NCI-H146 (cell line): ENCODE measurements around the gene PCNT.
"Not testable (repeated sequence)": the region's sequence is repeated elsewhere in the genome, so short reads cannot be mapped to it uniquely, and the experiment has no call there.

ENCODE experiments used
- DNase-seq: peaks from one replicate; lab custom pipeline; 2025; lab: John Stamatoyannopoulos, UW

Gene PCNT

GRCh38 chr21:46403234-46403811 is 79.4 kb downstream of the PCNT start:
- DNase-seq: not testable (repeated sequence)

GRCh38 chr21:46404306-46404705 is 80.3 kb downstream of the PCNT start:
- DNase-seq: no peak

GRCh38 chr21:46406001-46406400 is 82.0 kb downstream of the PCNT start:
- no peak for DNase-seq

GRCh38 chr21:46409641-46410406 is 85.9 kb downstream of the PCNT start:
- DNase-seq: no peak

GRCh38 chr21:46410516-46410915 is 86.6 kb downstream of the PCNT start:
- DNase-seq: no peak

GRCh38 chr21:46411236-46411635 is 87.3 kb downstream of the PCNT start:
- no peak for DNase-seq

GRCh38 chr21:46411691-46412090 is 87.7 kb downstream of the PCNT start:
- DNase-seq: no peak

- DNase-seq: no peak
These were observed 88.8 kb downstream of the PCNT start for GRCh38 chr21:46412521-46413364.

- no peak for DNase-seq
These were observed 89.4 kb downstream of the PCNT start for GRCh38 chr21:46413365-46413696.

- DNase-seq: no peak
These were observed 91.0 kb downstream of the PCNT start for GRCh38 chr21:46414965-46415275.

GRCh38 chr21:46416551-46416950 is 92.6 kb downstream of the PCNT start:
- no peak for DNase-seq

- DNase-seq: no peak
These were observed 94.5 kb downstream of the PCNT start for GRCh38 chr21:46418265-46418946.

GRCh38 chr21:46420241-46421190 is 96.6 kb downstream of the PCNT start:
- DNase-seq: no peak

- no peak for DNase-seq
These were observed 97.3 kb downstream of the PCNT start for GRCh38 chr21:46421191-46421750.

GRCh38 chr21:46421756-46422555 is 98.0 kb downstream of the PCNT start:
- no peak for DNase-seq

GRCh38 chr21:46422636-46423241 is 98.8 kb downstream of the PCNT start:
- DNase-seq: no peak

GRCh38 chr21:46423546-46424038 is 99.6 kb downstream of the PCNT start:
- no peak for DNase-seq

GRCh38 chr21:46424039-46424591 is 100.2 kb downstream of the PCNT start:
- no peak for DNase-seq

- DNase-seq: no peak
These were observed 100.7 kb downstream of the PCNT start for GRCh38 chr21:46424621-46425020.
